ENCODE data around the gene TBCK.
"Not testable (repeated sequence)": the region's sequence is repeated elsewhere in the genome, so short reads cannot be mapped to it uniquely, and the experiment has no call there.

The TBCK gene

DNA sequence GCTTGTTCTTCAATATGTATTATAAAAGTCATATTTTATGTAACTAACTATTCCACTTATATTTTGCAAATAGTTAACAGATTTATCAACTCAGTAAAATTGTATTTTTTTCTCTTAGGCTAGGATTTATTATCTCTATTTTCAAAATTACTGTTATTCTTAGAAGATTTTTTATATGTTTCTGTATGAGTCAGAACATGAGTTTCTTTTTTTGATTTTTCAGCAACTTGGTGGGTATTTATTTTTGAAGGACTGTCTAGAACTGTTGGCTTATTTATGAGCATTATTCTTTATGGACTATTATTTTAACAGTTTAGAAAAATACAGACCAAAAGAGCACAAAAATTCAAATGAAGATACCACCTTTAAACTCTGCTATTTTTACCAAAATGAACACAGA is 7.1 kb upstream of the TBCK start:
- Histone ChIP-seq H3K27me3 (no peaks in the 10 kb centered on the region), H3K9me3 (no peaks in the 10 kb centered on the region), H3K36me3 (peaks cover 32% of the 10 kb centered on the region), H3K4me3 (ENCODE audit: low read depth in 1 of 2, low read length in 1 of 2) (no peak overlapping the region), H3K4me1 (ENCODE audit: control insufficient read depth in 1 of 2, insufficient read depth in 1 of 2, low read depth in 1 of 2, low read length in 1 of 2) (no peaks in the 10 kb centered on the region), H3K27ac (no peak overlapping the region)
- TF ChIP-seq, protein P1, sequence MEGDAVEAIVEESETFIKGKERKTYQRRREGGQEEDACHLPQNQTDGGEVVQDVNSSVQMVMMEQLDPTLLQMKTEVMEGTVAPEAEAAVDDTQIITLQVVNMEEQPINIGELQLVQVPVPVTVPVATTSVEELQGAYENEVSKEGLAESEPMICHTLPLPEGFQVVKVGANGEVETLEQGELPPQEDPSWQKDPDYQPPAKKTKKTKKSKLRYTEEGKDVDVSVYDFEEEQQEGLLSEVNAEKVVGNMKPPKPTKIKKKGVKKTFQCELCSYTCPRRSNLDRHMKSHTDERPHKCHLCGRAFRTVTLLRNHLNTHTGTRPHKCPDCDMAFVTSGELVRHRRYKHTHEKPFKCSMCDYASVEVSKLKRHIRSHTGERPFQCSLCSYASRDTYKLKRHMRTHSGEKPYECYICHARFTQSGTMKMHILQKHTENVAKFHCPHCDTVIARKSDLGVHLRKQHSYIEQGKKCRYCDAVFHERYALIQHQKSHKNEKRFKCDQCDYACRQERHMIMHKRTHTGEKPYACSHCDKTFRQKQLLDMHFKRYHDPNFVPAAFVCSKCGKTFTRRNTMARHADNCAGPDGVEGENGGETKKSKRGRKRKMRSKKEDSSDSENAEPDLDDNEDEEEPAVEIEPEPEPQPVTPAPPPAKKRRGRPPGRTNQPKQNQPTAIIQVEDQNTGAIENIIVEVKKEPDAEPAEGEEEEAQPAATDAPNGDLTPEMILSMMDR (IDR thresholded peaks at IDR 0.05), result no peak

DNA sequence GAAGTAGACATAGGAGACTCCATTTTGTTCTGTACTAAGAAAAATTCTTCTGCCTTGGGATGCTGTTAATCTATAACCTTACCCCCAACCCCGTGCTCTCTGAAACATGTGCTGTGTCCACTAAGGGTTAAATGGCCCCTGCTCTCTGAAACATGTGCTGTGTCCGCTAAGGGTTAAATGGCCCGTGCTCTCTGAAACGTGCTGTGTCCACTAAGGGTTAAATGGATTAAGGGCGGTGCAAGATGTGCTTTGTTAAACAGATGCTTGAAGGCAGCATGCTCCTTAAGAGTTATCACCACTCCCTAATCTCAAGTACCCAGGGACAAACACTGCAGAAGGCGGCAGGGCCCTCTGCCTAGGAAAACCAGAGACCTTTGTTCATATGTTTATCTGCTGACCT is 5.8 kb upstream of the TBCK start:
- not testable (repeated sequence) for H3K4me3 ChIP-seq (ENCODE audit: low read depth in 1 of 2, low read length in 1 of 2); H3K4me1 ChIP-seq (ENCODE audit: control insufficient read depth in 1 of 2, insufficient read depth in 1 of 2, low read depth in 1 of 2, low read length in 1 of 2); H3K27ac ChIP-seq; H3K27me3 ChIP-seq; H3K9me3 ChIP-seq
- H3K36me3 ChIP-seq, result peaks cover 19% of the 10 kb centered on the region

DNA sequence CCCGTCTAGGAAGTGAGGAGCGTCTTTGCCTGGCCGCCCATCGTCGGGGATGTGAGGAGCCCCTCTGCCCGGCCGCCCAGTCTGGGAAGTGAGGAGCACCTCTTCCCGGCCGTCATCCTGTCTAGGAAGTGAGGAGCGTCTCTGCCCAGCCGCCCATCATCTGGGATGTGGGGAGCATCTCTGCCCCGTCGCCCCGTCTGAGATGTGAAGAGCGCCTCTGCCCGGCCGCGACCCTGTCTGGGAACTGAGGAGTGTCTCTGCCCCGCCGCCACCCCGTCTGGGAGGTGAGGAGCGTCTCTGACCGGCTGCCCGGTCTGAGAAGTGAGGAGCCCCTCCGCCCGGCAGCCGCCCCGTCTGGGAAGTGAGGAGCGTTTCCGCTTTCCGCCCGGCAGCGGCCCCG is 5.2 kb upstream of the TBCK start:
- not testable (repeated sequence) for H3K27ac ChIP-seq; H3K27me3 ChIP-seq; H3K4me3 ChIP-seq (ENCODE audit: low read depth in 1 of 2, low read length in 1 of 2); H3K4me1 ChIP-seq (ENCODE audit: control insufficient read depth in 1 of 2, insufficient read depth in 1 of 2, low read depth in 1 of 2, low read length in 1 of 2); H3K9me3 ChIP-seq
- H3K36me3 ChIP-seq, result peaks cover 13% of the 10 kb centered on the region

DNA sequence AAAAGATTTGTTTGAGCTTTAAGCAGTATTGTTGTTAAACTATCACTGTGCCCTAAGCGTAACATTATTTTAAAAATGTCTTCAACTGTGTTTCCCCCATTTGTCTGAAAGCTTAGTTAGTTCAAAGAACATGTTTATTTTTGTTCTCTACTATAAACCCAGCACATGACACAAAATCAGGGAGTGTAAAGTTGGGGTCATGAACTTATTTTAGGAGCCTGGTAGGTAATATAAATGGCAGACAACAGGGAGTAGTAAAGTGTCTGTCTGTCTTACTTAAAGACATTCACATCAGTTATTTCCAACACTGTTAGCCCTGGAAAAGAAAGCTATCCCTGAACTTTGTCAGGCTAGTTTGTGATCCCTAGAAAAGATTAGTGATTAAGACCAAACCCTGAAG is 4.2 kb upstream of the TBCK start:
- H3K27ac ChIP-seq, result no peak overlapping the region
- no peaks in the 10 kb centered on the region for H3K27me3 ChIP-seq
- no peaks in the 10 kb centered on the region for H3K9me3 ChIP-seq
- TF ChIP-seq, protein P1 (IDR thresholded peaks at IDR 0.05), result no peak
- H3K36me3 ChIP-seq, result peaks cover 8% of the 10 kb centered on the region
- H3K4me1 ChIP-seq (ENCODE audit: control insufficient read depth in 1 of 2, insufficient read depth in 1 of 2, low read depth in 1 of 2, low read length in 1 of 2), result peaks cover 13% of the 10 kb centered on the region in 2 experiments
- H3K4me3 ChIP-seq (ENCODE audit: low read depth in 1 of 2, low read length in 1 of 2), result no peak overlapping the region

DNA sequence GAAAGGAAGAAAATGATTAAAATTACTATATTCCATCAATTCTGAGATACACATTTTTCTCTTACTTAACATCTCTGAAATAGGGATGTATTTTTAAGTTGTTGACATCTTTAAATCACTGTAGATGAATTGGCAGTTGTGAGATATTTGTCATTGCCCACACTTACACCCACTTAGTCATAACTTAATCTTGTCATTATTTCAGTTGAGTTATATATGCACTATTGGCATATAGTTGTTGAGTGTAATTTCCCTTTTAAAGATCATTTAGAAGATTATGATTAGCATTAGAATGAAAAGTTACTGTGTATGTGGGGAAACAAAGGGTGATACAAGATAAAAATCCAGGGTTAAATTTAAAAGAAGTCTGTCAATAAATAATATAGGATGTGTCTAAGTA is 2.5 kb upstream of the TBCK start:
- Histone ChIP-seq H3K27me3 (no peaks in the 10 kb centered on the region), H3K36me3 (peaks cover 8% of the 10 kb centered on the region), H3K9me3 (no peaks in the 10 kb centered on the region), H3K4me1 (ENCODE audit: control insufficient read depth in 1 of 2, insufficient read depth in 1 of 2, low read depth in 1 of 2, low read length in 1 of 2) (peaks cover 19% of the 10 kb centered on the region in 2 experiments), H3K27ac (no peak overlapping the region), H3K4me3 (ENCODE audit: low read depth in 1 of 2, low read length in 1 of 2) (no peak overlapping the region)
- TF ChIP-seq, protein P1 (IDR thresholded peaks at IDR 0.05), result no peak

DNA sequence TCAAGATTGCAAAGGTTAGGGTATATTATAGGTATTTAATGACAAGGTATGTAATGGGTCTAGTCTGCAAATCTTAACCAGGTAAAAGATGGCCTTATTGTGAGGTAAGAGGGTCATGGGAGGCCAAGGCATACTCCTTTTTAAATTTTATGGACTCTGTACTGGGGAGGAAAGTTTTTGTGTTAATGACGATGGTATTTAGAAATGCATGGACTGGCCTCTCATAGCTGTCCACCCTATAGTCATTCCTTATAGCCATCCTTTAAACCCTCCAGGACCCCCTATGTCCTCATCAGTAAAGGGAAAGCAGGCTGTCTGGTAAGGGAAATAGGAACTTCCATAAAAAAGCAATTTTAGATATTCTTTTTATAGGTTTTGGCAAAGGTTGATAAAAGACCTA is 1.8 kb upstream of the TBCK start:
- peaks cover 8% of the 10 kb centered on the region for H3K36me3 ChIP-seq
- no peaks in the 10 kb centered on the region for H3K9me3 ChIP-seq
- H3K27ac ChIP-seq, result no peak overlapping the region
- no peak overlapping the region for H3K4me3 ChIP-seq (ENCODE audit: low read depth in 1 of 2, low read length in 1 of 2)
- H3K4me1 ChIP-seq (ENCODE audit: control insufficient read depth in 1 of 2, insufficient read depth in 1 of 2, low read depth in 1 of 2, low read length in 1 of 2), result peaks cover 19% of the 10 kb centered on the region in 2 experiments
- TF ChIP-seq, protein P1 (IDR thresholded peaks at IDR 0.05), result no peak
- no peaks in the 10 kb centered on the region for H3K27me3 ChIP-seq
